HL-60 (cell line): ENCODE results near the gene GLRX3.

Source experiments
- DNase-seq, 2 experiments: peaks; one replicate each; pipeline ENCODE4 v3.0.0-alpha.2; 2010 to 2020; ENCODE audit warnings: low read depth in 1 of 2, low spot score in 1 of 2
- H3K27ac ChIP-seq: fragments of 250-450 bp; sonication (Bioruptor Pico); replicated peaks from 2 replicates; pipeline ENCODE4 v1.5.1; 2020; ENCODE audit warnings: mild to moderate bottlenecking, moderate library complexity
- H3K27me3 ChIP-seq: fragments of 250-450 bp; sonication (Bioruptor Pico); 2 replicates; pipeline ENCODE4 v1.5.1; 2021; ENCODE audit warnings: mild to moderate bottlenecking, moderate library complexity; ENCODE audit not compliant: insufficient read depth, poor library complexity, severe bottlenecking
- H3K4me3 ChIP-seq: replicated peaks from 2 replicates; pipeline ENCODE4 v1.5.1; 2011; ENCODE audit warnings: mild to moderate bottlenecking, control low read depth, low read length; ENCODE audit not compliant: insufficient read depth
- CTCF ChIP-seq: IDR thresholded peaks from one replicate; pipeline ENCODE4 v1.5.1; 2011; ENCODE audit warnings: low read length, control low read depth, inconsistent platforms; ENCODE audit not compliant: insufficient read depth
- GABPA ChIP-seq: IDR thresholded peaks from 2 replicates; pipeline ENCODE4 v1.6.1; 2012; ENCODE audit warnings: low read depth
- POLR2AphosphoS5 ChIP-seq: IDR thresholded peaks from 2 replicates; pipeline ENCODE4 v1.6.1; 2012; ENCODE audit warnings: low read depth
- REST ChIP-seq: IDR thresholded peaks from 2 replicates; pipeline ENCODE4 v1.6.1; 2012; ENCODE audit warnings: low read depth; ENCODE audit not compliant: insufficient replicate concordance
- SPI1 ChIP-seq: IDR thresholded peaks from 2 replicates; pipeline ENCODE4 v1.6.1; 2012; ENCODE audit warnings: low read depth, mild to moderate bottlenecking, borderline replicate concordance

The GLRX3 gene

GRCh38 chr10:130179640-130180039 lies 43.4 kb downstream of the GLRX3 start:
- no peak overlapping the region for H3K27ac ChIP-seq
- H3K4me3 ChIP-seq, result no peak overlapping the region
- peak in 1 of 2 experiments; percentile 11 for DNase-seq
- TF ChIP-seq CTCF, result no peak
- no peak for TF ChIP-seq GABPA
- no peak for TF ChIP-seq REST
- no peak for TF ChIP-seq SPI1
- no peak for TF ChIP-seq POLR2AphosphoS5
- H3K27me3 ChIP-seq, result no peaks in the 10 kb centered on the region

GRCh38 chr10:130180416-130180815 lies 44.2 kb downstream of the GLRX3 start:
- H3K27ac ChIP-seq, result no peak overlapping the region
- DNase-seq, result no peak
- TF ChIP-seq CTCF, result no peak
- TF ChIP-seq REST, result no peak
- TF ChIP-seq GABPA, result no peak
- no peak for TF ChIP-seq SPI1
- no peak for TF ChIP-seq POLR2AphosphoS5
- H3K27me3 ChIP-seq, result no peaks in the 10 kb centered on the region
- H3K4me3 ChIP-seq, result no peak overlapping the region

- Histone ChIP-seq H3K27me3 (no peaks in the 10 kb centered on the region), H3K4me3 (no peak overlapping the region), H3K27ac (no peak overlapping the region)
- DNase-seq, result no peak
- TF ChIP-seq POLR2AphosphoS5, result no peak
- no peak for TF ChIP-seq GABPA
- TF ChIP-seq REST, result no peak
- no peak for TF ChIP-seq SPI1
- TF ChIP-seq CTCF, result no peak
These were observed 45.7 kb downstream of the GLRX3 start for GRCh38 chr10:130181858-130182257.
